HepG2 (cell line): ENCODE results near the gene FBXO9. TPM values are rescaled to one million over a fixed set of nuclear protein-coding genes. Genes with fewer than 3 reads are reported as not detected.

Experiments
- ATAC-seq: fragments of 200-7000 bp; cut with Tn5 transposase; 3 replicates; pipeline ENCODE4 v1.9.1; 2020; ENCODE audit warnings: mild to moderate bottlenecking, moderate library complexity
- BruUV-seq: library from RNA; stranded (reverse); fragments of 400-500 nt; replicated peaks from 2 replicates; lab custom pipeline; 2021; lab: Mats Ljungman, UMichigan
- CTCF ChIA-PET: fragments of 300-600 bp; formaldehyde crosslinking; extraction: SDS; loops from one replicate; lab custom pipeline; 2021; ENCODE audit warnings: low total read pairs, inconsistent platforms, low intra/inter-chr PET ratio; lab: Yijun Ruan, JAX
- POLR2A ChIA-PET: fragments of 350-600 bp; sonication (Branson Sonifier 250); formaldehyde crosslinking; loops from one replicate; lab custom pipeline; 2020; ENCODE audit warnings: antibody characterized with exemption, inconsistent platforms; lab: Yijun Ruan, JAX
- DNase-seq: peaks from one replicate; pipeline ENCODE4 v3.0.0-alpha.2; 2015; ENCODE audit warnings: low spot score
- FAIRE-seq: peaks from 3 replicates; lab custom pipeline; 2011; peaks lifted over from hg19 to GRCh38; lab: Jason Lieb, UNC
- H2AFZ ChIP-seq: one replicate; pipeline ENCODE4 v1.6.1; 2011; ENCODE audit warnings: low read length, inconsistent platforms
- H3K27ac ChIP-seq: fragments of 300-600 bp; 3 replicates; pipeline ENCODE4 v1.8.0; 2011; ENCODE audit warnings: mixed run types, mild to moderate bottlenecking, mixed read lengths, low read length, inconsistent platforms; ENCODE audit not compliant: insufficient read depth; ENCODE audit errors: extremely low read length
- H3K27me3 ChIP-seq, 2 experiments: fragments of 200-600 bp in 1 of 2; 2 replicates in 1 of 2; 3 replicates in 1 of 2; pipeline versions ENCODE4 v1.6.0 to v1.8.0; 2011; ENCODE audit warnings: low read length in 2 of 2, mild to moderate bottlenecking in 2 of 2, moderate library complexity in 2 of 2, inconsistent platforms in 1 of 2; ENCODE audit not compliant: insufficient read depth in 2 of 2, control insufficient read depth in 1 of 2
- H3K36me3 ChIP-seq, 2 experiments: fragments of 200-600 bp in 1 of 2; replicated peaks in 1 of 2; 2 replicates in 1 of 2; 3 replicates in 1 of 2; pipeline versions ENCODE4 v1.5.1 to v1.8.0; 2011; ENCODE audit warnings: low read length in 2 of 2, inconsistent platforms in 1 of 2; ENCODE audit not compliant: insufficient read depth in 2 of 2, control insufficient read depth in 1 of 2
- H3K4me1 ChIP-seq: 2 replicates; pipeline ENCODE4 v1.5.1; 2012; ENCODE audit warnings: low read length, inconsistent platforms; ENCODE audit not compliant: insufficient read depth
- H3K4me2 ChIP-seq: 2 replicates; pipeline ENCODE4 v1.6.0; 2011; ENCODE audit warnings: low read depth, low read length, inconsistent platforms
- H3K4me3 ChIP-seq, 3 experiments: fragments of 200-600 bp in 1 of 3; sonication (generic), shearing (Covaris generic) in 1 of 3; replicated peaks in 1 of 3; 2 replicates each; pipeline ENCODE4 v1.5.1; 2011 to 2016; ENCODE audit warnings: low read length in 3 of 3, inconsistent platforms in 2 of 3, low read depth in 2 of 3, mild to moderate bottlenecking in 2 of 3, control low read depth in 1 of 3, mixed read lengths in 1 of 3; ENCODE audit not compliant: insufficient read depth in 1 of 3
- H3K79me2 ChIP-seq: one replicate; pipeline ENCODE4 v1.6.1; 2011; ENCODE audit warnings: low read length, inconsistent platforms; ENCODE audit not compliant: insufficient read depth
- H3K9ac ChIP-seq: 2 replicates; pipeline ENCODE4 v1.6.0; 2011; ENCODE audit warnings: mild to moderate bottlenecking, low read depth, low read length, inconsistent platforms; ENCODE audit not compliant: insufficient read depth
- H3K9me3 ChIP-seq: 2 replicates; pipeline ENCODE4 v1.5.1; 2012; ENCODE audit warnings: mild to moderate bottlenecking, low read length
- H4K20me1 ChIP-seq: 2 replicates; pipeline ENCODE4 v1.6.0; 2011; ENCODE audit warnings: inconsistent platforms, mild to moderate bottlenecking, low read length, moderate library complexity; ENCODE audit not compliant: insufficient read depth
- GATAD1 ChIP-seq: IDR thresholded peaks from 2 replicates; pipeline ENCODE4 v1.6.1; 2016; ENCODE audit warnings: missing genetic modification reagents, missing compliant biosample characterization
- MAFF ChIP-seq: IDR thresholded peaks from 2 replicates; pipeline ENCODE4 v1.6.1; 2011; ENCODE audit warnings: low read depth, low read length, improper control_type of control experiment
- NFKBIZ ChIP-seq: IDR thresholded peaks from 2 replicates; pipeline ENCODE4 v1.6.1; 2018; ENCODE audit warnings: missing genetic modification reagents, missing compliant biosample characterization
- RAD51 ChIP-seq: fragments of 450-650 bp; IDR thresholded peaks from 2 replicates; pipeline ENCODE4 v1.6.1; 2016; ENCODE audit warnings: borderline replicate concordance
- SIX4 ChIP-seq: sonication (generic); formaldehyde crosslinking; IDR thresholded peaks from 2 replicates; pipeline ENCODE4 v1.4.0; 2020; ENCODE audit warnings: missing genetic modification reagents
- SPEN ChIP-seq: sonication (generic); formaldehyde crosslinking; IDR thresholded peaks from 2 replicates; pipeline ENCODE4 v1.5.1; 2020; ENCODE audit warnings: low read depth, mild to moderate bottlenecking, missing genetic modification reagents
- TOPORS ChIP-seq: sonication (generic); formaldehyde crosslinking; IDR thresholded peaks from 2 replicates; pipeline ENCODE4 v1.8.0; 2023; ENCODE audit warnings: mild to moderate bottlenecking, missing genetic modification reagents
- ZBTB4 ChIP-seq: sonication (generic); formaldehyde crosslinking; IDR thresholded peaks from 2 replicates; pipeline ENCODE4 v1.4.0; 2020; ENCODE audit warnings: missing genetic modification reagents, mild to moderate bottlenecking, borderline replicate concordance
- ZKSCAN1 ChIP-seq: fragments of 150-350 bp; IDR thresholded peaks from 2 replicates; pipeline ENCODE4 v1.6.1; 2014; ENCODE audit warnings: low read length
- ZNF337 ChIP-seq: sonication (generic); formaldehyde crosslinking; IDR thresholded peaks from 2 replicates; pipeline ENCODE4 v1.5.1; 2020; ENCODE audit warnings: missing genetic modification reagents, low read depth, mild to moderate bottlenecking, borderline replicate concordance
- ZNF446 ChIP-seq: sonication (generic); formaldehyde crosslinking; IDR thresholded peaks from 2 replicates; pipeline ENCODE4 v1.5.0; 2020; ENCODE audit warnings: mild to moderate bottlenecking, missing genetic modification reagents
- ZNF713 ChIP-seq: sonication (generic); formaldehyde crosslinking; IDR thresholded peaks from 2 replicates; pipeline ENCODE4 v1.4.0; 2020; ENCODE audit warnings: mild to moderate bottlenecking, missing genetic modification reagents
- ZNF879 ChIP-seq: sonication (generic); formaldehyde crosslinking; IDR thresholded peaks from 2 replicates; pipeline ENCODE4 v1.8.1; 2023; ENCODE audit warnings: missing genetic modification reagents
- WGBS: methylation state at CpG from one replicate; pipeline ENCODE4 v1.1.6; 2017; ENCODE audit warnings: low lambda C conversion rate; 5-methylcytosine and 5-hydroxymethylcytosine counted together
- in situ Hi-C: cut with HindIII; loops from 2 replicates; pipeline ENCODE4 v1.10.0; 2017; ENCODE audit warnings: low pct_unique_long_range_greater_than_20kb; ENCODE audit not compliant: extremely low pct_ligation_motif_present
- intact Hi-C: fragments of 100-400 bp; cut with micrococcal nuclease; formaldehyde crosslinking; loops from one replicate; pipeline ENCODE4 v1.10.0; 2022; ENCODE audit not compliant: unreplicated experiment
- polyA plus RNA-seq, 8 experiments: library from polyadenylated mRNA; depleted of rRNA in 3 of 8; stranded (reverse) in 7 of 8; unstranded in 1 of 8; fragments of >200 nt; fragmentation: Illumina TruSeq in 4 of 8; extraction: Trizol in 4 of 8; gene quantifications; 2 replicates each; pipeline versions ENCODE4 v1.2.1 to v1.2.3, GENCODE V29; 2011 to 2016; ENCODE audit warnings: low read depth in 4 of 8, missing spikeins in 1 of 8, mixed read lengths in 1 of 8; ENCODE audit not compliant: insufficient read depth in 1 of 8
- total RNA-seq, 5 experiments: library from RNA; depleted of rRNA; stranded (reverse); fragments of >200 nt; fragmentation: Illumina TruSeq; extraction: Trizol; gene quantifications; 2 replicates each; pipeline ENCODE4 v1.2.3, GENCODE V29; 2016; ENCODE audit warnings: low read depth in 1 of 5
- TF ChIP-seq, protein P1 (sequence below): sonication (generic); formaldehyde crosslinking; IDR thresholded peaks from 2 replicates; pipeline ENCODE4 v1.4.0; 2020; ENCODE audit warnings: missing genetic modification reagents, mild to moderate bottlenecking, borderline replicate concordance
- TF ChIP-seq, protein P2 (sequence below): sonication (generic); formaldehyde crosslinking; IDR thresholded peaks from 2 replicates; pipeline ENCODE4 v1.5.1; 2020; ENCODE audit warnings: missing genetic modification reagents, mild to moderate bottlenecking, borderline replicate concordance

FBXO9 gene
- total and polyA plus RNA-seq, 2 of the 13 experiments (the other 11 are each of a cell fraction or from before 2014, with no cell fraction given) = 64.3 to 98.4 TPM

- TF ChIP-seq RAD51 = no peak
- no peak for TF ChIP-seq ZKSCAN1
- TF ChIP-seq ZNF713 (CRISPR knock-in tag) = no peak
- no peak for TF ChIP-seq ZNF337
- TF ChIP-seq NFKBIZ (CRISPR knock-in tag) = peak; percentile 86; the same call in 1 of the 2 replicates
- TF ChIP-seq, protein P1, sequence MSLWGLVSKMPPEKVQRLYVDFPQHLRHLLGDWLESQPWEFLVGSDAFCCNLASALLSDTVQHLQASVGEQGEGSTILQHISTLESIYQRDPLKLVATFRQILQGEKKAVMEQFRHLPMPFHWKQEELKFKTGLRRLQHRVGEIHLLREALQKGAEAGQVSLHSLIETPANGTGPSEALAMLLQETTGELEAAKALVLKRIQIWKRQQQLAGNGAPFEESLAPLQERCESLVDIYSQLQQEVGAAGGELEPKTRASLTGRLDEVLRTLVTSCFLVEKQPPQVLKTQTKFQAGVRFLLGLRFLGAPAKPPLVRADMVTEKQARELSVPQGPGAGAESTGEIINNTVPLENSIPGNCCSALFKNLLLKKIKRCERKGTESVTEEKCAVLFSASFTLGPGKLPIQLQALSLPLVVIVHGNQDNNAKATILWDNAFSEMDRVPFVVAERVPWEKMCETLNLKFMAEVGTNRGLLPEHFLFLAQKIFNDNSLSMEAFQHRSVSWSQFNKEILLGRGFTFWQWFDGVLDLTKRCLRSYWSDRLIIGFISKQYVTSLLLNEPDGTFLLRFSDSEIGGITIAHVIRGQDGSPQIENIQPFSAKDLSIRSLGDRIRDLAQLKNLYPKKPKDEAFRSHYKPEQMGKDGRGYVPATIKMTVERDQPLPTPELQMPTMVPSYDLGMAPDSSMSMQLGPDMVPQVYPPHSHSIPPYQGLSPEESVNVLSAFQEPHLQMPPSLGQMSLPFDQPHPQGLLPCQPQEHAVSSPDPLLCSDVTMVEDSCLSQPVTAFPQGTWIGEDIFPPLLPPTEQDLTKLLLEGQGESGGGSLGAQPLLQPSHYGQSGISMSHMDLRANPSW = no peak
- peak; percentile 44 for TF ChIP-seq GATAD1 (CRISPR knock-in tag)
- peak; percentile 76; the same call in 1 of the 2 replicates for TF ChIP-seq TOPORS (CRISPR knock-in tag)
These were observed 54.7 kb downstream of the FBXO9 start (continued) for GRCh38 chr6:53119772-53120409.

DNA sequence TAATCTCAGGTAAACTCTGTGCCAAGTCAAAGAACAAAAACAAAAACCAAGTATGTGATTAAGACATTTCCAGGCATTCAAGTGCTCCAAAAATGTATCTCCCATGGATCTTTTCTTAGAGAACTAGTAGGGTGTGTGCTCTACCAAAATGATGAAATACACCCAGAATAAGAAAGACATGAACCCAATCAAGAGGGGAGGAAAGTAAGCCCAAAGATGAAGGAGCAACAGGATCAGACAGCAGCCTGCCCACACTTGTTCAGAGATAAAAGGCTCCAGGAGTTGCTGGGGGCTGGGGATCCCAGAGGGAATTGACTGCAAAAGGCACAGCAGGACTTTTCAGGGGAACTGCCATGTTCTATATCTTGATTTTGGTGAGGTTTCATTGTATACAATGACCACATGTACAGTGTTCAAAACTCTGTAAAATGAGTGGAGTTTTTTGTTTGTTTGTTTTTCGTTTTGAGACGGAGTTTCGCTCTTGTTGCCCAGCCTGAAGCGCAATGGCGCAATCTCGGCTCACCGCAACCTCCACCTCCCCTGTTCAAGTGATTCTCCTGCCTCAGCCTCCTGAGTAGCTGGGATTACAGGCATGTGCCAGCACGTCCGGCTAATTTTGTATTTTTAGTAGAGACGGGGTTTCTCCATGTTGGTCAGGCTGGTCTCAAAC lies 59.1 kb downstream of the FBXO9 start:
- ATAC-seq (no peak), DNase-seq (no peak), FAIRE-seq (no peak)
- no peaks in the 10 kb centered on the region for H3K79me2 ChIP-seq
- no peak overlapping the region for H2AFZ ChIP-seq
- POLR2A ChIA-PET = interaction anchor here (1.5 kb wide), 1 partner anchor 11 kb away, joined by 10 read pairs; no protein-coding TSS in a partner anchor
- no peak overlapping the region for H3K9ac ChIP-seq
- H3K36me3 ChIP-seq = no peaks in the 10 kb centered on the region
- H3K27ac ChIP-seq = no peak overlapping the region
- intact Hi-C loops = no loop called here
- H3K4me3 ChIP-seq = no peak overlapping the region
- H3K4me2 ChIP-seq = no peak overlapping the region
- H3K4me1 ChIP-seq = peaks cover 23% of the 10 kb centered on the region
- no peaks in the 10 kb centered on the region for H4K20me1 ChIP-seq
- WGBS = 96% methylated on average over 10 of the region's 10 CpGs
- in situ Hi-C loops = no loop called here
- CTCF ChIA-PET = no interaction called here
- no peaks in the 10 kb centered on the region for H3K9me3 ChIP-seq
- no TSS peak for BruUV-seq
- no peaks in the 10 kb centered on the region for H3K27me3 ChIP-seq
- no peak for TF ChIP-seq ZBTB4 (CRISPR knock-in tag)
- no peak for TF ChIP-seq ZNF879 (CRISPR knock-in tag)
- TF ChIP-seq, protein P2, sequence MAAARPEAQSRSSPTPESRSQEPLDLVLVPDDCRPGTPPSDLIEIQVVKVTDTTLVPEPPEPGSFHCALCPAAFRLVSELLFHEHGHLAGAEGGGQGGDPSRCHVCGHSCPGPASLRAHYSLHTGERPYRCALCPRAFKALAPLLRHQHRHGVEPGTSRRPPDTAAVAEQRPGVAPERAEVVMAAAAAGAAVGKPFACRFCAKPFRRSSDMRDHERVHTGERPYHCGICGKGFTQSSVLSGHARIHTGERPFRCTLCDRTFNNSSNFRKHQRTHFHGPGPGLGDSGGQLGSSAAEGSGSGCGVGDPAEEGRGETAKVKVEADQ = no peak
- no peak for TF ChIP-seq SPEN (CRISPR knock-in tag)
- no peak for TF ChIP-seq ZNF446
- TF ChIP-seq SIX4 (CRISPR knock-in tag) = no peak
- no peak for TF ChIP-seq MAFF
